Esophagus muscularis mucosa (tissue), 4 donors: Measurements from ENCODE around the gene CPAMD8.

ENCODE experiments used
- EP300 ChIP-seq: sonication (generic); formaldehyde crosslinking; IDR thresholded peaks from one replicate; pipeline ENCODE4 v1.6.1; 2017; ENCODE audit warnings: antibody characterized with exemption
- POLR2A ChIP-seq: fragments of 450-650 bp; IDR thresholded peaks from one replicate; pipeline ENCODE4 v1.6.1; 2017; ENCODE audit warnings: antibody characterized with exemption, moderate library complexity, mild to moderate bottlenecking, low read depth
- POLR2AphosphoS5 ChIP-seq, 2 donors: sonication (generic); formaldehyde crosslinking; IDR thresholded peaks; one replicate each; pipeline ENCODE4 v1.6.1; 2017; ENCODE audit warnings: antibody characterized with exemption in 2 of 2
- TF ChIP-seq, protein P1 (sequence below), 3 experiments: fragments of 200-600 bp in 2 of 3; fragments of 450-650 bp in 1 of 3; sonication (generic) in 2 of 3; IDR thresholded peaks; one replicate each; pipeline ENCODE4 v1.5.1; 2017 to 2019; ENCODE audit warnings: antibody characterized with exemption in 3 of 3, mild to moderate bottlenecking in 2 of 3, moderate library complexity in 1 of 3

GRCh38 chr19:16861834-16862233 is 164.8 kb downstream of the CPAMD8 start:
- TF ChIP-seq, protein P1, sequence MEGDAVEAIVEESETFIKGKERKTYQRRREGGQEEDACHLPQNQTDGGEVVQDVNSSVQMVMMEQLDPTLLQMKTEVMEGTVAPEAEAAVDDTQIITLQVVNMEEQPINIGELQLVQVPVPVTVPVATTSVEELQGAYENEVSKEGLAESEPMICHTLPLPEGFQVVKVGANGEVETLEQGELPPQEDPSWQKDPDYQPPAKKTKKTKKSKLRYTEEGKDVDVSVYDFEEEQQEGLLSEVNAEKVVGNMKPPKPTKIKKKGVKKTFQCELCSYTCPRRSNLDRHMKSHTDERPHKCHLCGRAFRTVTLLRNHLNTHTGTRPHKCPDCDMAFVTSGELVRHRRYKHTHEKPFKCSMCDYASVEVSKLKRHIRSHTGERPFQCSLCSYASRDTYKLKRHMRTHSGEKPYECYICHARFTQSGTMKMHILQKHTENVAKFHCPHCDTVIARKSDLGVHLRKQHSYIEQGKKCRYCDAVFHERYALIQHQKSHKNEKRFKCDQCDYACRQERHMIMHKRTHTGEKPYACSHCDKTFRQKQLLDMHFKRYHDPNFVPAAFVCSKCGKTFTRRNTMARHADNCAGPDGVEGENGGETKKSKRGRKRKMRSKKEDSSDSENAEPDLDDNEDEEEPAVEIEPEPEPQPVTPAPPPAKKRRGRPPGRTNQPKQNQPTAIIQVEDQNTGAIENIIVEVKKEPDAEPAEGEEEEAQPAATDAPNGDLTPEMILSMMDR (IDR thresholded peaks at IDR 0.05), result no peak
- TF ChIP-seq POLR2A, result no peak
- no peak for TF ChIP-seq EP300
- no peak for TF ChIP-seq POLR2AphosphoS5 (IDR thresholded peaks at IDR 0.05)
